Measurements from ENCODE around the gene EPHB2. TPM values are rescaled to one million over a fixed set of nuclear protein-coding genes. Genes with fewer than 3 reads are reported as not detected.

The EPHB2 gene
- total and polyA plus RNA-seq, 2 donors (not counting 1 experiment from before 2014, with no cell fraction given) = 0.07 to 0.39 TPM

GRCh38 chr1:22670352-22670975, 40.2 kb upstream of the EPHB2 start:
- intact Hi-C loops (cut with micrococcal nuclease) = no loop called here
- TF ChIP-seq EZH2 (IDR thresholded peaks at IDR 0.05; ENCODE audit: borderline replicate concordance, insufficient read depth, low read depth, low read length, poor library complexity, severe bottlenecking) (no peak), CTCF (IDR thresholded peaks at IDR 0.05) (no peak)
- Mint-ChIP-seq H3K27me3 (peaks cover 46% of the 10 kb centered on the region), H3K4me3 (no peak overlapping the region), H3K4me1 (no peaks in the 10 kb centered on the region), H3K27ac (no peak overlapping the region), H3K9me3 (ENCODE audit: insufficient read depth) (no peaks in the 10 kb centered on the region)
- Histone ChIP-seq H3K9ac (ENCODE audit: low read length) (no peak overlapping the region), H4K20me1 (ENCODE audit: control insufficient read depth, insufficient read depth, low read length, poor library complexity, severe bottlenecking) (no peaks in the 10 kb centered on the region), H3K9me3 (ENCODE audit: control extremely low read depth in 1 of 3, control insufficient read depth in 2 of 3, insufficient read depth in 1 of 3, low read length in 2 of 3) (no peaks in the 10 kb centered on the region), H3K27ac (ENCODE audit: low read length in 2 of 2) (no peak overlapping the region), H3K4me1 (ENCODE audit: control insufficient read depth in 2 of 2, insufficient read depth in 2 of 2, low read length in 2 of 2) (no peaks in the 10 kb centered on the region), H3K27me3 (replicated peaks in 1 of 4; ENCODE audit: control extremely low read depth in 1 of 4, control insufficient read depth in 3 of 4, insufficient read depth in 4 of 4, low read length in 3 of 4) (peaks cover 0 to 30% (median 8%) of the 10 kb centered on the region in 4 experiments), H3K4me2 (replicated peaks; ENCODE audit: low read depth, low read length, poor library complexity, severe bottlenecking) (no peak overlapping the region), H3K79me2 (ENCODE audit: control insufficient read depth, insufficient read depth, low read length) (no peaks in the 10 kb centered on the region), H3K36me3 (replicated peaks in 1 of 2; ENCODE audit: control extremely low read depth in 1 of 2, control insufficient read depth in 1 of 2, extremely low read depth in 1 of 2, insufficient read depth in 2 of 2, low read length in 1 of 2) (no peaks in the 10 kb centered on the region), H3K4me3 (ENCODE audit: control extremely low read depth in 1 of 5, extremely low read depth in 1 of 5, insufficient read depth in 1 of 5, low read depth in 2 of 5, low read length in 4 of 5) (no peak overlapping the region), H2AFZ (ENCODE audit: insufficient read depth, low read depth, low read length, poor library complexity, severe bottlenecking) (no peak overlapping the region)
- ChIA-PET POLR2A (no interaction called here), CTCF (no interaction called here)
- DNase-seq (no peak), ATAC-seq (ENCODE audit: low read depth) (no peak)
- 65% methylated on average over 11 of the region's 12 CpGs for WGBS (ENCODE audit: insufficient coverage)

- TF ChIP-seq EZH2 (IDR thresholded peaks at IDR 0.05; ENCODE audit: borderline replicate concordance, insufficient read depth, low read depth, low read length, poor library complexity, severe bottlenecking) (no peak), CTCF (IDR thresholded peaks at IDR 0.05) (no peak)
- Histone ChIP-seq H3K27me3 (replicated peaks in 1 of 4; ENCODE audit: control extremely low read depth in 1 of 4, control insufficient read depth in 3 of 4, insufficient read depth in 4 of 4, low read length in 3 of 4) (peaks cover 0 to 30% (median 8%) of the 10 kb centered on the region in 4 experiments), H3K27ac (ENCODE audit: low read length in 2 of 2) (no peak overlapping the region), H3K4me3 (ENCODE audit: control extremely low read depth in 1 of 5, extremely low read depth in 1 of 5, insufficient read depth in 1 of 5, low read depth in 2 of 5, low read length in 4 of 5) (no peak overlapping the region), H3K79me2 (ENCODE audit: control insufficient read depth, insufficient read depth, low read length) (no peaks in the 10 kb centered on the region), H3K4me1 (ENCODE audit: control insufficient read depth in 2 of 2, insufficient read depth in 2 of 2, low read length in 2 of 2) (no peaks in the 10 kb centered on the region), H2AFZ (ENCODE audit: insufficient read depth, low read depth, low read length, poor library complexity, severe bottlenecking) (no peak overlapping the region), H3K9me3 (ENCODE audit: control extremely low read depth in 1 of 3, control insufficient read depth in 2 of 3, insufficient read depth in 1 of 3, low read length in 2 of 3) (no peaks in the 10 kb centered on the region), H3K9ac (ENCODE audit: low read length) (no peak overlapping the region), H4K20me1 (ENCODE audit: control insufficient read depth, insufficient read depth, low read length, poor library complexity, severe bottlenecking) (no peaks in the 10 kb centered on the region), H3K36me3 (replicated peaks in 1 of 2; ENCODE audit: control extremely low read depth in 1 of 2, control insufficient read depth in 1 of 2, extremely low read depth in 1 of 2, insufficient read depth in 2 of 2, low read length in 1 of 2) (no peaks in the 10 kb centered on the region), H3K4me2 (replicated peaks; ENCODE audit: low read depth, low read length, poor library complexity, severe bottlenecking) (no peak overlapping the region)
- Mint-ChIP-seq H3K9me3 (ENCODE audit: insufficient read depth) (no peaks in the 10 kb centered on the region), H3K4me1 (no peaks in the 10 kb centered on the region), H3K27ac (no peak overlapping the region), H3K4me3 (no peak overlapping the region), H3K27me3 (peaks cover 48% of the 10 kb centered on the region)
- intact Hi-C loops (cut with micrococcal nuclease) = no loop called here
- DNase-seq (no peak), ATAC-seq (ENCODE audit: low read depth) (no peak)
- ChIA-PET CTCF (no interaction called here), POLR2A (no interaction called here)
- 93% methylated on average over 4 of the region's 4 CpGs for WGBS (ENCODE audit: insufficient coverage)
These were observed 38.6 kb upstream of the EPHB2 start for GRCh38 chr1:22671999-22672398.

Measured in B cell (primary cell).